HG02970 (cell line): ENCODE results near the gene RPS27A.
"Not testable (repeated sequence)": the region's sequence is repeated elsewhere in the genome, so short reads cannot be mapped to it uniquely, and the experiment has no call there.

Experiments
- ATAC-seq: cut with Tn5 transposase; IDR thresholded peaks from one replicate; pipeline ENCODE4 v1.9.1; 2021; ENCODE audit warnings: mild to moderate bottlenecking, moderate library complexity, moderate number of reproducible peaks; ENCODE audit not compliant: unreplicated experiment, low FRiP score

RPS27A gene

GRCh38 chr2:55236992-55237543 is 4.6 kb downstream of the RPS27A start:
- no peak for ATAC-seq

- ATAC-seq = no peak
These were observed 7.3 kb downstream of the RPS27A start for GRCh38 chr2:55239656-55240222.

- not testable (repeated sequence) for ATAC-seq
These were observed 9.1 kb downstream of the RPS27A start for GRCh38 chr2:55241582-55241981.

DNA sequence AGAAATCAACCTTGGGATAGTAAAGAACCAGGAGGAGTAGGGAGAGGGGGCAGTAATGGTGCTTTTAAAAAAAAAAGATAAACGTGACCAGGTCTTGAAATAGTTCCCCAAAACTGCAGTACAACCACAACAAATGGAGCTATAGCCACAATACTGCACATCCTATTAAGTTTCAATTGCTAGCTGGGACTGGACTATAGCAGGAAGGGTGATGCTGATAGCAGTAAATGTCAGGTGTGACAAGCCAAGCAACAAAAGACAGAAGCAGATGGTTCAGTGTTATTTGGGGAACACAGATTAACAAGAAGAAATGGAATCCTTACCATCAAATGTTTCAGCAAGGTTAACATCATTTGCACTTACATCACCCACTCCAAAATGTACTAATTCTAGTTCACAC is 10.1 kb downstream of the RPS27A start:
- ATAC-seq = no peak

- ATAC-seq = no peak
These were observed 12.9 kb downstream of the RPS27A start for GRCh38 chr2:55245411-55245810.

DNA sequence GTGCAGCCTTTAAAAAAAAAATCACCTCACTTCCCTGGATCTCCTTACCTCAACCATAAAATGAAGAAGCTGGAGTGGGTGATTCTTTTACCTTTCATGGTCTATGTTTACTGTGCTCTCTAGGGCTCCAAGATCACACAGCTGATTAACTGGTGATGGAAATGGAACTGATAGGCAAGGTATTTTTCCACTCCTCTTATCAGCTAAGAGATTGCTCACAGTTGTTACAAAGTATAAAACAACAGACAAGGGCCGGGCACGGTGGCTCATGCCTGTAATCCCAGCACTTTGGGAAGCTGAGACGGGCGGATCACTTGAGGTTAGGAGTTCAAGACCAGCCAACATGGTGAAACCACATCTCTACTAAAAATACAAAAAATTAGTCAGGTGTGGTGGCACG is 14.5 kb downstream of the RPS27A start:
- no peak for ATAC-seq

GRCh38 chr2:55252832-55253231 is 20.3 kb downstream of the RPS27A start:
- no peak for ATAC-seq

DNA sequence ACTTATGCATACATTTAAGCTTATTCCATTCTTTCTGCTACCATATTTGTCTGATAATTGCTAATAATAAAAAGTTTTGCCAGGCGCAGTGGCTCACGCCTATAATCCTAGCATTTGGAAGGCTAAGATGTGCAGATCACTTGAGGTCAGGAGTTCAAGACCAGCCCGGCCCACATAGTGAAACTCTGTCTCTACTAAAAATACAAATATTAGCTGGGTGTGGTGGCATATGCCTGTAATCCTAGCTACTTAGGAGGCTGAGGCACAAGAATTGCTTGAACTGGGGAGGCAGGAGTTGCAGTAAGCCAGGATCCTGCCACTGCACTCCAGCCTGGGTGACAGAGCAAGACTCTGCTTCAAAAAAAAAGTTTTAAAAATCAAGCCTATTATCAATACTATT is 27.1 kb downstream of the RPS27A start:
- not testable (repeated sequence) for ATAC-seq

DNA sequence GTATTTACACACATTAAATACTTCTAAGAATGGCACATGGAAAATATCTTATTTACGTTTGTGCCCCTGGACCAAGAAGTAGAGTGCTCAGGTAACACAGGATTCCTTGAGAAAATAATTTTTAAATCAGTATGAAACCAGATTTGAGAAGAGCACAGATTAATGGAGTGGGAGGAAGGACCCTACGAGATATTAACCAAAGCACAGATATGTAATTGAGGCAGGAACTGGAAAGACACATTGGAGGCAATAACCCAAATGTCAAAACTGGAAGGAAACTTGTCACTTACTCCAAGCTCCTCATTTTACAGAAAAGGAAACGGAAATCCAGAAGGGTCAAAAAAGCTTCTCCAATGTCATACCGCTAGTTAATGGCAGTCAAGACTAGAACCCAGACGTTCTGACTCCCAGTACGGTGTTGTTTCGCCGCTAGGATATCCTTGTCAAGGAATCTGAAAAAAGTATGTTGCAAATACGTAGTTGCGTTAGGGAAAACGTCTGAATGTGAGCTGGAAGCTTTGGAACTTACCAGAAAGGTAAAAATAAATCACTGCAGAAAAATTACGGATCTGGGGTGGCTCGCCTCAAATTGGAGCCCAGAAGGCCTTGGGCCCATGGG is 35.9 kb downstream of the RPS27A start:
- ATAC-seq = no peak

GRCh38 chr2:55268907-55269644 is 36.6 kb downstream of the RPS27A start, which contains the start of gene MTIF2:
MTIF2 (minus strand) TSS chr2:55269231; CDS start chr2:55263858, 5,373 bp downstream.
- peak; percentile 96 for ATAC-seq

DNA sequence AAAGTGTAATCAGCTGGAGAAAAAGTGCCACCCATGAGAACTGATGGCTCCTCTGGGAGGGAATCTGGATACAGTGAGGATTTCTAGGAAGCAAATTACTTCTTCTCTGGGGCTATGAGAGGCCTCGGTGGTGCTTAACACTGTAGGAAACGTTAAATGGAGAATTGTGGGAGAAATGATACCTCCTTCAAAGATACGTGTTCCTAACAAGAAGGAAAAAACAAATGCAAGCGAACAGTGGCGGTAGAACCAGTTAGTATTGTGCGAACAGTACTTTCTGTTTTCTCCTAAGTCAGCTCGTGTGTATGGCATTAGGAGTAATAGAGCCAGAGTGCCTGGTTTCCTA is 37.1 kb downstream of the RPS27A start:
- no peak for ATAC-seq

GRCh38 chr2:55274346-55274745 is 41.9 kb downstream of the RPS27A start:
- not testable (repeated sequence) for ATAC-seq

DNA sequence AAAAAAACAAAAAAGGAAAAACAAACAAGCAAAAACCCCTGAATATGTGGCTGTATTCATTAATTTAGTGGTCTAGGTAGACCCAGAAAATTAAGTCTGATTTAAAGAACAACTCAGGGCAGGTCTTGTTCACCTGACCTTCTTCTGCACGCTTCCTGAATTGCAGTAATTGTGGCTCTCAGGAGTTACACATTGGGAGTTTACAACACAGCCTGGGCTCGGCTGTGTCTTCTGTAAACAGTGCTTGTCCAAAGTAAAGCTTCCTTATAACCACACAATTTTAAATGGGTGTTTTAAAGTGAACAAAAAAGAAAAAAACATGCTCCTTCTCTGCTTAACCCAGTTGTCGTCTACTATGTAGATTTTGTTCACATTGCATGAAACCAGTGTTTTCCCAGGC is 44.8 kb downstream of the RPS27A start:
- ATAC-seq = no peak

DNA sequence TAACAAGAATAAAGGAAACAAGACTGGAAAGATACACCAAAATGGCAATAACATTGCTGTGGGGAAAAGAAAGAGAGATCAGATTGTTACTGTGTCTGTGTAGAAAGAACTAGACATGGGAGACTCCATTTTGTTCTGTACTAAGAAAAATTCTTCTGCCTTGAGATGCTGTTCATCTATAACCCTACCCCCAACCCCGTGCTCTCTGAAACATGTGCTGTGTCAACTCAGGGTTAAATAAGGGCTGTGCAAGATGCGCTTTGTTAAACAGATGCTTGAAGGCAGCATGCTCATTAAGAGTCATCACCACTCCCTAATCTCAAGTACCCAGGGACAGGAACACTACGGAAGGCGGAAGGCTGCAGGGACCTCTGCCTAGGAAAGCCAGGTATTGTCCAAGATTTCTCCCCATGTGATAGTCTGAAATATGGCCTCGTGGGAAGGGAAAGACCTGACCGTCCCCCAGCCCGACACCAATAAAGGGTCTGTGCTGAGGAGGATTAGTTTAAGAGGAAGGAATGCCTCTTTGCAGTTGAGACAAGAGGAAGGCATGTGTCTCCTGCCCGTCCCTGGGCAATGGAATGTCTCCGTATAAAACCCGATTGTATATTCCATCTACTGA is 46.8 kb downstream of the RPS27A start:
- not testable (repeated sequence) for ATAC-seq

GRCh38 chr2:55279859-55280424 is 47.5 kb downstream of the RPS27A start:
- ATAC-seq = not testable (repeated sequence)

DNA sequence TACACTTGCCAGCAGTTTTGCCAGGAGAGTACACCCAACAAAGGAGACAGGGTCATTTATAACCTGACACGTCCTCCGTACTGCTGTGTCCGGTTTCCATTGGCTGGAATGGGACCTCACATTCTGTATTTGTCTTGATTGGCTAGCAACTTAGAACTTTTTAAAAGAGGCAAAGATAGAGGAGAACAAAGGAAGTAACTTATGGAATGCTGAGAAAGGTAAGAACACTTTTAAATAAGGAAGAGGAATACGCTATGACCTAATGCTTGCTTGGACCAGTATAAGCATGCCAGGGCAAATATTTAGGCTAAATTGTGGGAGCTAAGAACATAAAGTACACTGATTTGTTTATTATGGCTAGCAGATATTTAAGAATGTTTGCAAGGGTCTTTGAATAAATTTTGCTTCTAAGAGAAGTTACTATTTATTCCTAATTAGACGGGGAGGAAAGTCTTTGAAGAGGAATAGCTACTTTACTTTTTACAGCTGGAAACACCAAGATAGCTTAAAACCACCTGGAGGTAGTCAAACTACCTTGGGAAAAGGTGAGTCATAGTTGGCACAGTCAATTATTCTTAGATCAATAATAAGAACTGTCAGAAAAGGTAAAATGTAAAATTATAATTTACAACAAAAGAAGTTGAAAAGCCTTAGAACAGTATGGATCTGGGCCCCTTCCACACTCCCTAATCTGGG is 48.5 kb downstream of the RPS27A start:
- ATAC-seq = not testable (repeated sequence)

DNA sequence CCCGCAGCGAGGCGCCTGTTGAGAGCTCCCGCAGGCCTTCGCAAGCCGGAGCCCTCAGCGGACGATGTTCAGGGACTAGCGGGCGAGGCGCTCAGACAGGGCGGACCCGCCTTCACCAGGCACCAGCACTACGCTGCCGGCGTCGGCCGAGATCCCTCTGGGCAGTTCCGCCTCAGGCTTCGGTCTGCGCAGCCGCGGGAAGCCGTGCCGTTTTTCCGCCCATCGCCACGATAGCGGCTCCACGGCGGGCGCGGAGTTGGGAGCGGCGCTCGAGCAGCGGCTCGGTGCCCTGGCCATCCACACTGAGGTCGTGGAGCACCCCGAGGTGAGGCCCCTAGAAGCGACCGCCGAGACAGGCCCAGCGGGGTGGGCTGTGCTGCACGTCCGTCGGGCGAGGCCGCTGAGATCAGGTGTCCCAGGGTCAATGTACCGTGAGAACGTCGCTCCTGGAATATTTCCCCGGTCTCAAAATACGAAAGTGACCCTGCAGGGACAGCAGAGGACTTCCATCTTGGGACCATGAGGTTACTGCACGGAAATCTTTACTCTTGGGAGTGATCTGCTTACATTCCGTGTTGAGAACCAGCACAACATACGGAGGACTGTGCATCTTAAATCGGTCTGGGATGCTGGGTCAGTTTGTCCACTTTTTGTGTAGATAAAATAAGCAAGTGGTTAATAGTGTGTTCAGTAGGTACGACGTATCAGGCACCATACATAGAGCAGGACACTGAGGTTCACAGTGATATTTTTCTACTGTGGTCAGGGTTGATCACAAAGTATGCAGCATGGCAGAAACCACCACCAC is 49.8 kb downstream of the RPS27A start:
- ATAC-seq = peak; percentile 93

- no peak for ATAC-seq
These were observed 50.6 kb downstream of the RPS27A start for GRCh38 chr2:55283083-55283482.
